ENCODE data around the gene SGMS1.

The SGMS1 gene

DNA sequence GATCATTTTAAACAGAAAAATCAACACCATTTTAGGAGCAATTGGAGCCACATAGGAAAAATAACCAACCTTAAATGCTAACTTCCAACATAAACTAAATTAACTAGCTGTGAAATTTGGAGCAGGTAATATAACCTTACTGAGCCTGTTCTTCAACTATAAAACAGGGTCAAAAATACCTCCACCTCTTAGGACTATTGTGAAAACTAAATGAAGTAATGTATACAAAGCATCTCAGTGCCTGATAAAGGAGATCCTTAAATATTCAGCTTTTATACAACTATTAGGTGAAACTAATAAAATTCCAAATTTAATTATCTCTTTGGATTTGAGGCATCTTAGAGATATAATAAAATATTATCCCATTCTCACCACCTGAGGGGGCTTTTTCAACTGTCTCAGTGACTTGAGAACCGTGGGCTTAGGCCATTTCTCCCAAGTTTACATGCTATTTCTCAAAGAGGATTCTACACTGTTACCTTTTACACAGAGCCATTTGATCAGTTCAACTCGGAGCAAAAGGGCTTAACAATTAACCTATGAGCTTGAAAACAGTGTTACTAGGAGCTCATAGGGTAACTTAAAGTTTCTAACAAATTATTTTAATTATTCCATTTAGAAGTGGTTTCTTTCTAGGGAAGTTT lies 207.5 kb downstream of the SGMS1 start:
- TF ChIP-seq PAX5 (IDR thresholded peaks at IDR 0.05; ENCODE audit: insufficient read depth, low read length, severe bottlenecking) (no peak), SPI1 (IDR thresholded peaks at IDR 0.05; ENCODE audit: low read depth, low read length) (no peak), POU2F2 (IDR thresholded peaks at IDR 0.05; ENCODE audit: low read depth, low read length) (no peak), POLR2AphosphoS5 (IDR thresholded peaks at IDR 0.05; ENCODE audit: low read depth, low read length) (no peak), POLR2A (IDR thresholded peaks at IDR 0.05; ENCODE audit: low read depth, low read length) (no peak), TAF1 (IDR thresholded peaks at IDR 0.05; ENCODE audit: low read depth, low read length) (no peak)
- DNase-seq (ENCODE audit: insufficient read length, low spot score) (no peak), FAIRE-seq (no peak)

DNA sequence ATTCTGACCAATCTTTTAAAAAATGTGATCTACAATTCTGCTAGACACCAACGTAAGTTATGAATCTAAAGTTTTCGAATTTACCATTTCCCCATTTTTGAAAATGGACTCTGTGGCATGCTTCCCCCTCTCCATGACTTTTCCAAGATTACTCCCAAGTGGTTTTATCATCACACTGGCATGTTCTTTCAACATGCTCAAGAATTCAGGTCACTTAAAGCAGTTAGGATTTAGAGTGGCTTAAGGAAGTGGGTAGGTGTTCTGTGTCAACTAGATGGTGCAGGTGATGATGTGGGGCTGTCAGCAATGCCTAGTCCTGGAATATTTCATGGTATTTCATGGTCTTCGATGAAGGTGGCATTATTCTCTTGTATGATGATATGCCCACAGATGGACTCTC lies 208.5 kb downstream of the SGMS1 start:
- TF ChIP-seq POLR2A (IDR thresholded peaks at IDR 0.05; ENCODE audit: low read depth, low read length) = no peak
- TF ChIP-seq POLR2AphosphoS5 (IDR thresholded peaks at IDR 0.05; ENCODE audit: low read depth, low read length) = no peak
- no peak for FAIRE-seq
- no peak for DNase-seq (ENCODE audit: insufficient read length, low spot score)

DNA sequence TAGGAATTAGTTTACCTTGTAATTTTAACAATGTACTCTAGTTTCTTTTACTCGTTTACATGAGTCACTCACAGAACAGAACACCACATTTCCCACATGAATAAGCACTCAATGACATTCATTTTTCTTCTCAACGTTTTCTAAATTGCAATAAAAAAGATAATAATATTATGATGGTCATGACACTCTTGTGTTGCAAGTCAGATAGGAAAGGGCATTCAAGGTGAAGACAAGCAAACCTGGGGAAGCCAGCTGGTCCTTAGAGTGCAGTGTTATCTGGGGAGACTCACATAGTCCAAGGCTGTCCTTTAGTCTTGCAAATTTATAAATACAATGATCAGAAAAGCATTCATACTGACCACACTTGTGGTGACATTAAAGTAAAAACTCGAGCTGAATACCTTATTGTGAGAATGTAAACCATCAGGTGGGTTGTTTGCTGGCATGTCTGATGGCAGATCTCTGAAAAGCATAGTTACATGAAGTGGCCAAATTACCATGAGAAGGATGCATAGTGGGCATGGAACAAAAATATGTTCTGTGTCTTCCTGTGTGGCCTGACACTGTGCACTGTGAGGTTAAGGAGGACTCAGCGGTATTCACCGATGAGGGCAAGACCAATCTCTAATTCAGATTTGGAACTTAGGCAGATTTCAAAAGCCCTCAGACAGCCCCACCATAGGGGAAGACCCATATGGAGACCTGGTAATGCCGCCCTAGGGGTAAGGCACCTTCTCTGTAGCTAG lies 213.5 kb downstream of the SGMS1 start:
- no peak for FAIRE-seq
- no peak for DNase-seq (ENCODE audit: insufficient read length, low spot score)
- no peak for TF ChIP-seq PAX5 (IDR thresholded peaks at IDR 0.05; ENCODE audit: insufficient read depth, low read length, severe bottlenecking)
- TF ChIP-seq POLR2A (IDR thresholded peaks at IDR 0.05; ENCODE audit: low read depth, low read length) = no peak
- TF ChIP-seq POLR2AphosphoS5 (IDR thresholded peaks at IDR 0.05; ENCODE audit: low read depth, low read length) = no peak
- no peak for TF ChIP-seq POU2F2 (IDR thresholded peaks at IDR 0.05; ENCODE audit: low read depth, low read length)
- no peak for TF ChIP-seq TAF1 (IDR thresholded peaks at IDR 0.05; ENCODE audit: low read depth, low read length)
- no peak for TF ChIP-seq SPI1 (IDR thresholded peaks at IDR 0.05; ENCODE audit: low read depth, low read length)

DNA sequence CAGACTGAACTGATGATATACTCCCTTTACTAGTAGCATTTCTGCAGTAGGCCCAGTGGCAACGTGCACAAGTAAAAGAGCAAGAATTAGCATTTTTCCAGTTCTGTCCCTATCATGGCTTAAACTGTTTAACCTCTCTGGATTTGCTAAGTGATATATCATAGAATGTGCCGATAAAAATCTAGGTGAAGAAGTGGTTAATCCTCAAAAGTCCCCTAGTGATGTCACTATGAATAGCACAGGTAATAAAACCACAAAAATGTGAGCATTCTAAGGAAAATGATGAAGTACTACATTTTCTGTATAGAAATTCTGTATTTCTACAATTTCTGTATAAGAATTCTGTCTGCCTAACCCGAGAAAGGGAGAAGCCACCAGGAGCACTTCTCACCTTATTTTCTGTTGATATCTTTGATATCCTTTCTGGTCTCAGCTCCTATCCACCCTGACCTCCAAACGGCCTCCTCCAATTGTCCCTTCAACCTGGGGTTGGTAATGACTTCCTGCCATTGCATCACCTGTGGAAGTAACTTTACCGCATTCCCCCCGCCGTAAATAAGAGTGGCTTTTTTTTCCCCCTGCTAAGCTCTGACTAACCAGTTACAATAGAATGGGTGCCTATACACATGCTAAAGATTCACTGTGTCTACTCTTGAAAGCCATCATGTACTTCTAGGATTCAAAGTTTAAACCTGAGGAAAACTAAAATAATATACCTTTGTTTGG lies 216.5 kb downstream of the SGMS1 start:
- no peak for FAIRE-seq
- TF ChIP-seq SPI1 (IDR thresholded peaks at IDR 0.05; ENCODE audit: low read depth, low read length) (no peak), POLR2A (IDR thresholded peaks at IDR 0.05; ENCODE audit: low read depth, low read length) (no peak), POLR2AphosphoS5 (IDR thresholded peaks at IDR 0.05; ENCODE audit: low read depth, low read length) (no peak), TAF1 (IDR thresholded peaks at IDR 0.05; ENCODE audit: low read depth, low read length) (no peak), PAX5 (IDR thresholded peaks at IDR 0.05; ENCODE audit: insufficient read depth, low read length, severe bottlenecking) (no peak), POU2F2 (IDR thresholded peaks at IDR 0.05; ENCODE audit: low read depth, low read length) (no peak)
- DNase-seq (ENCODE audit: insufficient read length, low spot score) = no peak

- DNase-seq (ENCODE audit: insufficient read length, low spot score) (no peak), FAIRE-seq (no peak)
These were observed 217.2 kb downstream of the SGMS1 start for GRCh38 chr10:50406457-50407070.

GRCh38 chr10:50405723-50406122 lies 218.0 kb downstream of the SGMS1 start:
- no peak for DNase-seq (ENCODE audit: insufficient read length, low spot score)
- TF ChIP-seq TAF1 (IDR thresholded peaks at IDR 0.05; ENCODE audit: low read depth, low read length) (no peak), PAX5 (IDR thresholded peaks at IDR 0.05; ENCODE audit: insufficient read depth, low read length, severe bottlenecking) (no peak), POLR2A (IDR thresholded peaks at IDR 0.05; ENCODE audit: low read depth, low read length) (no peak)
- FAIRE-seq = no peak

More at GRCh38 chr10:50406457-50407070, 217.2 kb downstream of the SGMS1 start:
- no peak for TF ChIP-seq POLR2A (IDR thresholded peaks at IDR 0.05; ENCODE audit: low read depth, low read length)
- no peak for TF ChIP-seq SPI1 (IDR thresholded peaks at IDR 0.05; ENCODE audit: low read depth, low read length)
- no peak for TF ChIP-seq POLR2AphosphoS5 (IDR thresholded peaks at IDR 0.05; ENCODE audit: low read depth, low read length)
- no peak for TF ChIP-seq PAX5 (IDR thresholded peaks at IDR 0.05; ENCODE audit: insufficient read depth, low read length, severe bottlenecking)
- TF ChIP-seq TAF1 (IDR thresholded peaks at IDR 0.05; ENCODE audit: low read depth, low read length) = no peak
- TF ChIP-seq POU2F2 (IDR thresholded peaks at IDR 0.05; ENCODE audit: low read depth, low read length) = no peak

GRCh38 chr10:50404021-50404773 lies 219.6 kb downstream of the SGMS1 start:
- FAIRE-seq = no peak

DNA sequence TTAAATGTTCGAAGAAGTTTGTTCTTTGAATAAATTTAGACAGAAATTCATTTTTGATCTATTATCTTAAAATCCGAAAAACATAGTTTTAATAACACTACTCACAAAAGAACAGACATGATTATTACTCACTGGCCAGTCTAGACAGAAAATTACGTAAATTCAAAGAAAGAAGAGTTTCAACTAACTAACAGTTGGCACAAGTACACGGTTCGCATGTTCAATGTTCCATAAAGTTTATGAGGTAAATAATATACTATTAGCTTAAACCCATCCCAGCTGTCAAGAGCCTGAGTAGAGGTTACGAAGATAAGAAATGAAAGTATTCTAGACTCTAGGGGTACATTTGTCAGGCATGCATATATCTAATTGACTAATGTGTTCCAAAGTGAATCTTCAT lies 220.7 kb downstream of the SGMS1 start:
- FAIRE-seq (no peak), DNase-seq (ENCODE audit: insufficient read length, low spot score) (no peak)
- no peak for TF ChIP-seq POU2F2 (IDR thresholded peaks at IDR 0.05; ENCODE audit: low read depth, low read length)
- no peak for TF ChIP-seq PAX5 (IDR thresholded peaks at IDR 0.05; ENCODE audit: insufficient read depth, low read length, severe bottlenecking)
- no peak for TF ChIP-seq TAF1 (IDR thresholded peaks at IDR 0.05; ENCODE audit: low read depth, low read length)
- no peak for TF ChIP-seq SPI1 (IDR thresholded peaks at IDR 0.05; ENCODE audit: low read depth, low read length)
- no peak for TF ChIP-seq POLR2AphosphoS5 (IDR thresholded peaks at IDR 0.05; ENCODE audit: low read depth, low read length)
- no peak for TF ChIP-seq POLR2A (IDR thresholded peaks at IDR 0.05; ENCODE audit: low read depth, low read length)

More at GRCh38 chr10:50404021-50404773, 219.6 kb downstream of the SGMS1 start:
- DNase-seq (ENCODE audit: insufficient read length, low spot score) = no peak
- no peak for TF ChIP-seq TAF1 (IDR thresholded peaks at IDR 0.05; ENCODE audit: low read depth, low read length)

DNA sequence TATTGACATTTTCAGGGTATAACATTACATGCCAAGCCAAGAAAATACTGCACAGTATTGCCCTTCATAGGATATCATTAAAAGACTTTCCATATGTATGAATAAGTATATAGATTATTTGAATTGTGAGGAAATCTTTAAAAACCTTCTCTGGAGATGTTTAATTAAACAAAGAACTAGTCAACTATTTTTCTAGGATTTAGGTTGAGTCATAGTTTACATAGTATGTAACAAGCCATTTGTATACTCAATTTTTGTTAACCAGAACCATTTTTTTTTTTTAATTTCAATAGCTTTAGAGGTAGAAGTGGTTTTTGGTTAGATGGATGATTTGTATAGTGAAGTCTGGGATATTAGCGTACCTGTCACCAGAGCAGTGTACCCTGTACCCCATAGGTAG lies 221.3 kb downstream of the SGMS1 start:
- DNase-seq (ENCODE audit: insufficient read length, low spot score) (no peak), FAIRE-seq (peak; percentile 33)
- TF ChIP-seq TAF1 (IDR thresholded peaks at IDR 0.05; ENCODE audit: low read depth, low read length) (no peak), SPI1 (IDR thresholded peaks at IDR 0.05; ENCODE audit: low read depth, low read length) (no peak), POLR2AphosphoS5 (IDR thresholded peaks at IDR 0.05; ENCODE audit: low read depth, low read length) (no peak), POU2F2 (IDR thresholded peaks at IDR 0.05; ENCODE audit: low read depth, low read length) (no peak), PAX5 (IDR thresholded peaks at IDR 0.05; ENCODE audit: insufficient read depth, low read length, severe bottlenecking) (no peak), POLR2A (IDR thresholded peaks at IDR 0.05; ENCODE audit: low read depth, low read length) (no peak)

Measured in GM12891 (cell line).